Motor neuron (in vitro differentiated cells): ENCODE measurements around the gene IL18RAP. TPM values are rescaled to one million over a fixed set of nuclear protein-coding genes. Genes with fewer than 3 reads are reported as not detected.

ENCODE experiments used
- ATAC-seq, 8 experiments: fragments of 200-7000 bp; cut with Tn5 transposase; replicated peaks in 6 of 8; 2 replicates each; pipeline ENCODE4 v1.8.0; 2021; ENCODE audit warnings: mild to moderate bottlenecking in 8 of 8, moderate library complexity in 8 of 8
- H3K27ac ChIP-seq, 2 donors: fragments of 250-450 bp; sonication (Bioruptor Pico); 2 replicates each; pipeline ENCODE4 v1.9.0; 2021; ENCODE audit warnings: antibody characterized with exemption in 2 of 2, mild to moderate bottlenecking in 2 of 2, moderate library complexity in 1 of 2
- H3K4me1 ChIP-seq, 2 donors: fragments of 250-450 bp; sonication (Bioruptor Pico); replicated peaks in 1 of 2; 2 replicates each; pipeline ENCODE4 v1.6.1; 2021; ENCODE audit warnings: antibody characterized with exemption in 2 of 2, mild to moderate bottlenecking in 2 of 2, moderate library complexity in 1 of 2
- H3K4me3 ChIP-seq, 5 donors: fragments of 250-450 bp; sonication (Bioruptor Pico); 2 replicates each; pipeline ENCODE4 v1.9.0; 2021; ENCODE audit warnings: antibody characterized with exemption in 5 of 5, mild to moderate bottlenecking in 5 of 5, moderate library complexity in 4 of 5
- WGBS, 10 experiments: fragments of 450-650 bp; shearing (Covaris generic); methylation state at CpG; one replicate each; pipeline ENCODE4 v1.0.0; 2022; 5-methylcytosine and 5-hydroxymethylcytosine counted together
- in situ Hi-C, 9 experiments: fragments of 400-800 bp; cut with MboI; loops; one replicate each; pipeline ENCODE4 v1.15.0; 2021; ENCODE audit warnings: low sequenced_read_pairs in 9 of 9, low pct_unique_long_range_greater_than_20kb in 2 of 9; ENCODE audit not compliant: unreplicated experiment in 9 of 9
- total RNA-seq, 8 experiments: library from RNA; unstranded; fragments of 300-600 nt; gene quantifications; 2 replicates each; pipeline versions ENCODE4 v1.2.3 to v1.2.4, GENCODE V29; 2022

IL18RAP gene
- total RNA-seq, 8 experiments from 2014 or later: 0.20 to 3.6 (median 1.9) TPM; not detected in 4

GRCh38 chr2:102444233-102444632, 21.3 kb downstream of the IL18RAP start:
- Histone ChIP-seq H3K4me1 (no peaks in the 10 kb centered on the region), H3K4me3 (no peak overlapping the region), H3K27ac (no peak overlapping the region)
- in situ Hi-C loops: loop anchor here in 4 of 9 experiments (10.0 to 25.0 kb wide), 5 partner anchors 79 to 557 kb away; no protein-coding TSS in a partner anchor
- 78 to 92% (median 88%) methylated on average over 1 to 3 of the region's 3 CpGs; no CpG with 5 or more reads in 3 of the 10 experiments for WGBS, 10 experiments
- ATAC-seq: no peak

GRCh38 chr2:102446936-102447335, 24.0 kb downstream of the IL18RAP start:
- no peak overlapping the region for H3K27ac ChIP-seq
- H3K4me3 ChIP-seq: no peak overlapping the region
- WGBS, 10 experiments: 92 to 100% (median 96%) methylated on average over 2 to 9 of the region's 9 CpGs; no CpG with 5 or more reads in 6 of the 10 experiments
- in situ Hi-C loops: loop anchor here in 4 of 9 experiments (10.0 to 25.0 kb wide), 5 partner anchors 82 to 560 kb away; no protein-coding TSS in a partner anchor
- ATAC-seq: no peak
- H3K4me1 ChIP-seq: no peaks in the 10 kb centered on the region

DNA sequence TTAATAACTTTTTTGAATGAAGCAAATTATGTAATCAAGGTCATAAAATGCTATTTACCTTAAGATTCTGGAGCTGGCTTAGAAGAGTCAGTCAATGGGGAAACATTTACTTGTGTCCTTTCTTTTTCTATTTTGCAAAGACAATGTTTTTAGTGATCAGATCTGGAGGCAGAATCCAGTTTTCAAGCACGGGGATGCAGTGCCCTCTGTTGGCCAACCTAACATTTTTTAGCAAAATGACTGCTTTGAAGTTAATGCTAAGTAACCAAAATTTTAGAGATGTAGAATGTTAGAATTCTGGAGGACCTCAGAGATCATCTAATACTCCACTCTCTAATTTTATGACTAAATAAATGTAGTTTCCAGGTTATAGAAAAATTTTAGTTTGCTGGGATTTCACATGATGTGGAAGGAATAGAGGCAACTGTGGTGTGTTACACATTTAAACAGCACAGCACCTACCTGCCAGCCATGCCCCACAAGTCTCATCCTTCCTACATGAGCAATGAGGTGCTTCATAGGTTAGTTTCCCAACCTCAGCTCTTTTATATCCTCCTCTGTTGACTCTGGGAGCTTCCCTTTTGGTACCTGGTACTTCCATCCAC, 26.5 kb downstream of the IL18RAP start:
- Histone ChIP-seq H3K27ac (no peak overlapping the region), H3K4me3 (no peak overlapping the region), H3K4me1 (no peaks in the 10 kb centered on the region)
- WGBS, 10 experiments: 0% methylated on average over 1 of the region's 1 CpG; no CpG with 5 or more reads in 2 of the 10 experiments
- ATAC-seq: peak in 2 of 8 experiments; percentile 43 to 58
- in situ Hi-C loops: loop anchor here in 4 of 9 experiments (10.0 to 25.0 kb wide), 5 partner anchors 85 to 562 kb away; no protein-coding TSS in a partner anchor

GRCh38 chr2:102451968-102452367, 29.0 kb downstream of the IL18RAP start:
- in situ Hi-C loops: loop anchor here in 3 of 9 experiments (25.0 kb wide), 1 partner anchor 160 kb away; the partner anchor contains the start of gene SLC9A2 (in 3 of the 3)
- no peak for ATAC-seq
- no peaks in the 10 kb centered on the region for H3K4me1 ChIP-seq

GRCh38 chr2:102453501-102453900, 30.5 kb downstream of the IL18RAP start:
- Histone ChIP-seq H3K4me3 (no peak overlapping the region), H3K4me1 (no peaks in the 10 kb centered on the region), H3K27ac (no peak overlapping the region)
- 42 to 100% (median 70%) methylated on average over 2 to 4 of the region's 4 CpGs; no CpG with 5 or more reads in 4 of the 10 experiments for WGBS, 10 experiments
- ATAC-seq: peak in 3 of 8 experiments; percentile 29 to 55 (median 36)
- in situ Hi-C loops: loop anchor here in 3 of 9 experiments (25.0 kb wide), 1 partner anchor 159 kb away; the partner anchor contains the start of gene SLC9A2 (in 3 of the 3)

More at GRCh38 chr2:102451968-102452367, 29.0 kb downstream of the IL18RAP start:
- 50 to 100% (median 57%) methylated on average over 1 to 2 of the region's 2 CpGs; no CpG with 5 or more reads in 5 of the 10 experiments for WGBS, 10 experiments
- no peak overlapping the region for H3K27ac ChIP-seq
- H3K4me3 ChIP-seq: no peak overlapping the region

DNA sequence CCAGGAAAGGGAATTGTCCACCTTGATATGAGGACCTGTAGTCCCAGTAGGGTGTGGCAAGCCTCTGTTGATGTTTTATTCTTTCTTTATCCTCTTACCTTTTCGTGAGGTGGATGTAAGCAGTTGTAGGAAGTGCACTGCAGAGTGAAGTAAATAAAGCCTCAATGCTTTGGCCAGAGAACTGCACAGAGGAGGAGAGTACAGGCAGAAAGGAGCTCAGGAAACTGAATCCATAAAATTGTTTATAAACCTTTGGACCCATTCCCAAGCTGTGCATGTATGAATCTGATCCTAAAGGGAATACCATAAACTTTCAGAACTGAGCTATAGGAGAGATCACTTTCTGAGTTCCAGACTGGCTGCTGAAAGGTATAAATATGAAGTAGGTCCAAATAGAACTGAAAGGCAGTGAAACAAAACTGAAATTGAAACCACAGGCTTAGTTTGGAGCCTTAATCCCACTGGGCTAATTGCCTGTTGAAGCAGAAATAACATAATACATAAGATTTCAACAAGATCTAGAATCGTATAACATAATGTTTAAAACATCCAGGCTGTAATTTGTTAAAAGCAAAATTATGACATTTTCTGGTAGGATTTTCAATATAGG, 32.2 kb downstream of the IL18RAP start:
- no peaks in the 10 kb centered on the region for H3K4me1 ChIP-seq

DNA sequence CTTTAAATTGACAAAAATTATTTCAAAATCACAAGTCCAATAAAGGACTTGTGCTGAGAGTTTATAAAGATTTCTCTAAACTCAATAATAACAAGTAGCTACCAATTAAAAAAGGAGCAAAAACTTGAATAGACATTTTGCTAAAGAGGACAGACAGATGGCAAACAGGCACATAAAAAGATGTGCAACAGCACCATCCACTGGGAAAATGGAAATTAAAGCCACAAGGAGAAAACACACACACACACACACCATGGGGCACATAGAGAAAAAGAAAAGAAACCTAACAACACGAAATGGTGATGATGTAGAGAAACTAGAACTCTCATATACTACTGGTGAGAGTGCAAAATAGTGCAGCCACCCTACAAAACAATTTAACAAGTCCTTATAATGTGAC, 37.5 kb downstream of the IL18RAP start:
- H3K4me1 ChIP-seq: no peaks in the 10 kb centered on the region
- no peak for ATAC-seq
- WGBS, 10 experiments: 20 to 70% (median 62%) methylated on average over 1 of the region's 1 CpG; no CpG with 5 or more reads in 6 of the 10 experiments
- no peak overlapping the region for H3K4me3 ChIP-seq
- in situ Hi-C loops: loop anchor here in 3 of 9 experiments (25.0 kb wide), 1 partner anchor 152 kb away; the partner anchor contains the start of gene SLC9A2 (in 3 of the 3)
- H3K27ac ChIP-seq: no peak overlapping the region

More for the DNA sequence above, 32.2 kb downstream of the IL18RAP start:
- in situ Hi-C loops: loop anchor here in 3 of 9 experiments (25.0 kb wide), 1 partner anchor 157 kb away; the partner anchor contains the start of gene SLC9A2 (in 3 of the 3)
- WGBS, 10 experiments: 17 to 100% (median 84%) methylated on average over 1 to 2 of the region's 2 CpGs; no CpG with 5 or more reads in 4 of the 10 experiments
- Histone ChIP-seq H3K4me3 (no peak overlapping the region), H3K27ac (no peak overlapping the region)
- ATAC-seq: no peak

- Histone ChIP-seq H3K4me3 (no peak overlapping the region), H3K4me1 (no peaks in the 10 kb centered on the region), H3K27ac (no peak overlapping the region)
- 0 to 100% (median 75%) methylated on average over 1 to 6 of the region's 6 CpGs; no CpG with 5 or more reads in 3 of the 10 experiments for WGBS, 10 experiments
- ATAC-seq: no peak
- in situ Hi-C loops: loop anchor here in 3 of 9 experiments (25.0 kb wide), 1 partner anchor 151 kb away; the partner anchor contains the start of gene SLC9A2 (in 3 of the 3)
Observed at GRCh38 chr2:102461188-102461587, 38.2 kb downstream of the IL18RAP start.

GRCh38 chr2:102463160-102463559, 40.2 kb downstream of the IL18RAP start:
- no peak overlapping the region for H3K27ac ChIP-seq
- no peak for ATAC-seq
- WGBS, 10 experiments: 0 to 100% (median 89%) methylated on average over 1 to 5 of the region's 5 CpGs; no CpG with 5 or more reads in 1 of the 10 experiments
- no peak overlapping the region for H3K4me3 ChIP-seq
- H3K4me1 ChIP-seq: no peaks in the 10 kb centered on the region
- in situ Hi-C loops: loop anchor here in 3 of 9 experiments (25.0 kb wide), 1 partner anchor 149 kb away; the partner anchor contains the start of gene SLC9A2 (in 3 of the 3)

DNA sequence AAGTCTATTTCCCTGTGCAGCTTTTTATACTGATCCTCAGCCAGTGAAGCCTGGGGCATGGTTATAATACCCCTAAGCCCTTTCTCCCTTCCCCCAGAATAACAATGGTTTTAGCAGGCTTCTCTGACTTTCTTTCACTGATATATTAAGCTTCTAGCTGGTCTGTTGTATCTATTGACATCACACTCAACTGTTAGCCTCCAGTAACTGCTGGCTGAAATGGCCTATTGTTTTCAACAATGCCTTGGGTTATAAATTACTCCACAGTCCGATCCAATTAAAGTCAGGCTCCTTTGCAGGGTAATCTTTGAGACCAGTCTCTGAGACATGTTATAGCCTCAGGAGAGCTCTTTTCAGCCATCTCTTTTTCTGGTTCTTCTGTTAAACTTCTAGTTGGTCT, 47.2 kb downstream of the IL18RAP start:
- H3K4me3 ChIP-seq: no peak overlapping the region
- H3K27ac ChIP-seq: no peak overlapping the region
- 0 to 40% (median 0%) methylated on average over 1 of the region's 1 CpG; no CpG with 5 or more reads in 5 of the 10 experiments for WGBS, 10 experiments
- ATAC-seq: no peak
- in situ Hi-C loops: loop anchor here in 4 of 9 experiments (10.0 to 25.0 kb wide), 2 partner anchors 142 to 145 kb away; partner anchors contain the start of gene SLC9A2 (in 4 of the 4)
- no peaks in the 10 kb centered on the region for H3K4me1 ChIP-seq

- in situ Hi-C loops: loop anchor here in 4 of 9 experiments (10.0 to 25.0 kb wide), 2 partner anchors 139 to 142 kb away; partner anchors contain the start of gene SLC9A2 (in 4 of the 4)
- Histone ChIP-seq H3K4me3 (no peak within 1 kb of the TSS), H3K27ac (no peak within 1 kb of the TSS), H3K4me1 (no peaks in the 10 kb centered on the region)
- WGBS, 10 experiments: 0 to 20% (median 8%) methylated on average over 2 to 3 of the region's 3 CpGs; no CpG with 5 or more reads in 2 of the 10 experiments
- ATAC-seq: peak in 4 of 8 experiments; percentile 36 to 63 (median 48)
Observed at GRCh38 chr2:102473020-102473419, 50.1 kb downstream of the IL18RAP start, which contains the start of gene SLC9A4. Gene SLC9A4, plus strand, starts transcription at chr2:102473226. Its CDS starts 534 bp downstream, at chr2:102473760.

DNA sequence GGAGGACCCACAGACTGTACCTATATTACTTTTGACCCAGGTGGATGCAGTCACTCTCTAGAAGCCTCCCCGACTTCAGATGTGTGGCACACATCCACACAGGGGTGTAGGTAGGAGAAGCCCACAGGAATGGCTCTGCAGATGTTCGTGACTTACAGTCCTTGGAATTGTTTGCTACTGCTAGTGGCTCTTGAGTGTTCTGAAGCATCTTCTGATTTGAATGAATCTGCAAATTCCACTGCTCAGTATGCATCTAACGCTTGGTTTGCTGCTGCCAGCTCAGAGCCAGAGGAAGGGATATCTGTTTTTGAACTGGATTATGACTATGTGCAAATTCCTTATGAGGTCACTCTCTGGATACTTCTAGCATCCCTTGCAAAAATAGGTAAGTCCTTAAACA, 50.7 kb downstream of the IL18RAP start:
- 0 to 100% (median 78%) methylated on average over 1 to 3 of the region's 3 CpGs; no CpG with 5 or more reads in 4 of the 10 experiments for WGBS, 10 experiments

More for the DNA sequence above, 50.7 kb downstream of the IL18RAP start:
- Histone ChIP-seq H3K4me1 (no peaks in the 10 kb centered on the region), H3K27ac (no peak overlapping the region), H3K4me3 (no peak overlapping the region)
- in situ Hi-C loops: loop anchor here in 4 of 9 experiments (10.0 to 25.0 kb wide), 2 partner anchors 139 to 141 kb away; partner anchors contain the start of gene SLC9A2 (in 4 of the 4)
- peak in 3 of 8 experiments; percentile 51 to 76 (median 70) for ATAC-seq
